Neutrophil (primary cell): ENCODE results near the gene BRF1.

Experiments used
- H3K27ac ChIP-seq: fragments of 200-600 bp; sonication (generic); 2 replicates; pipeline ENCODE4 v1.5.1; 2016; ENCODE audit warnings: mild to moderate bottlenecking, moderate library complexity
- H3K27me3 ChIP-seq: fragments of 200-600 bp; sonication (generic); 2 replicates; pipeline ENCODE4 v1.6.0; 2016; ENCODE audit warnings: mild to moderate bottlenecking
- H3K36me3 ChIP-seq: fragments of 200-600 bp; sonication (generic); 2 replicates; pipeline ENCODE4 v1.5.1; 2017
- H3K4me1 ChIP-seq, 2 experiments: fragments of 200-600 bp in 1 of 2; sonication (generic) in 1 of 2; 1 replicate in 1 of 2; 2 replicates in 1 of 2; pipeline versions ENCODE4 v1.5.1 to v1.6.1; 2013 to 2016; ENCODE audit warnings: low read depth in 1 of 2, low read length in 1 of 2, mild to moderate bottlenecking in 1 of 2, moderate library complexity in 1 of 2; ENCODE audit not compliant: control insufficient read depth in 1 of 2, insufficient read depth in 1 of 2
- H3K4me3 ChIP-seq, 2 experiments: fragments of 200-600 bp in 1 of 2; sonication (generic) in 1 of 2; 1 replicate in 1 of 2; 2 replicates in 1 of 2; pipeline ENCODE4 v1.5.1; 2013 to 2016; ENCODE audit warnings: low read depth in 1 of 2, low read length in 1 of 2, mild to moderate bottlenecking in 1 of 2, moderate library complexity in 1 of 2
- H3K9me3 ChIP-seq: fragments of 200-600 bp; sonication (generic); 2 replicates; pipeline ENCODE4 v1.5.1; 2016
- TF ChIP-seq, protein P1 (sequence below): fragments of 200-600 bp; sonication (generic); IDR thresholded peaks from 2 replicates; pipeline ENCODE4 v1.5.1; 2016; ENCODE audit warnings: antibody characterized with exemption

The BRF1 gene

DNA sequence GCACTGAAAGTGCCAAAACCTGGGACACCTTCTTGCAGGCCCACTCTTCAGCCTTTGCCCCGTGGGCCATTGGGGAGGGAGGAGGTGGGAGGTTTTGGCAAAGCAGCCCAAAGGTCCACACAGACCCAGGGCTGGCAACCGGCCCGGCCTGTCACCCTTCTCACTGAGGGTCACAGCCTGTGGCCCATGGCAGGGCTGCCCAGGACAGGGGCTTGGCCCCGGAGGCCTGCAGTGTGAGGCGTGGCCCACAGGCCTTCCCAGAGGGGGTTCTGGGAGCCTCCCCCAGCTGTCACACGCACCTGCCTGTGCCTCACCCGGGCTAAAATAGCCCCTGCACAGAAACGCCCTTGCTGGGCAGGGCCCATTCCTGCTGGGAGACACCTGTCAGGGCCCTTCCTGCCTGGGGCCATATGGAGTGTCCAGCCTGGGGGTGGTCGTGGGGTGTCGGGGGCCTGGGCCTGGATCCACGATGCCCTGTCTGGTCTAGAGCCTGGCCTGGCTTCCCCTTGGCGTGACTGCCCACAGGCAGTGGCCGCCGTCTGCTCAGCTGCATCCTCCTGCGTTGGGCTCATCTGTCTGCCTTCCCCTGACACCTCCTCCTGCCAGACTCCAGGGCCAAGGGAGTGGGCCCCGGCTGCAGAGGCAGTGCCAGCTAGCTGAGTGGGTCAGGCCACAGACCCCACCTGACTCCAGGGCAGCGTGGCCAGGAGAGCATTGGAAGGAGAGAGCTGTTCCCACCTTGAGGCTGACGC is 33.0 kb upstream of the BRF1 start:
- Histone ChIP-seq H3K27me3 (no peaks in the 10 kb centered on the region), H3K27ac (no peak overlapping the region), H3K4me1 (peaks cover 0 to 7% of the 10 kb centered on the region in 2 experiments), H3K36me3 (no peaks in the 10 kb centered on the region), H3K4me3 (no peak overlapping the region), H3K9me3 (no peaks in the 10 kb centered on the region)
- TF ChIP-seq, protein P1, sequence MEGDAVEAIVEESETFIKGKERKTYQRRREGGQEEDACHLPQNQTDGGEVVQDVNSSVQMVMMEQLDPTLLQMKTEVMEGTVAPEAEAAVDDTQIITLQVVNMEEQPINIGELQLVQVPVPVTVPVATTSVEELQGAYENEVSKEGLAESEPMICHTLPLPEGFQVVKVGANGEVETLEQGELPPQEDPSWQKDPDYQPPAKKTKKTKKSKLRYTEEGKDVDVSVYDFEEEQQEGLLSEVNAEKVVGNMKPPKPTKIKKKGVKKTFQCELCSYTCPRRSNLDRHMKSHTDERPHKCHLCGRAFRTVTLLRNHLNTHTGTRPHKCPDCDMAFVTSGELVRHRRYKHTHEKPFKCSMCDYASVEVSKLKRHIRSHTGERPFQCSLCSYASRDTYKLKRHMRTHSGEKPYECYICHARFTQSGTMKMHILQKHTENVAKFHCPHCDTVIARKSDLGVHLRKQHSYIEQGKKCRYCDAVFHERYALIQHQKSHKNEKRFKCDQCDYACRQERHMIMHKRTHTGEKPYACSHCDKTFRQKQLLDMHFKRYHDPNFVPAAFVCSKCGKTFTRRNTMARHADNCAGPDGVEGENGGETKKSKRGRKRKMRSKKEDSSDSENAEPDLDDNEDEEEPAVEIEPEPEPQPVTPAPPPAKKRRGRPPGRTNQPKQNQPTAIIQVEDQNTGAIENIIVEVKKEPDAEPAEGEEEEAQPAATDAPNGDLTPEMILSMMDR: no peak

DNA sequence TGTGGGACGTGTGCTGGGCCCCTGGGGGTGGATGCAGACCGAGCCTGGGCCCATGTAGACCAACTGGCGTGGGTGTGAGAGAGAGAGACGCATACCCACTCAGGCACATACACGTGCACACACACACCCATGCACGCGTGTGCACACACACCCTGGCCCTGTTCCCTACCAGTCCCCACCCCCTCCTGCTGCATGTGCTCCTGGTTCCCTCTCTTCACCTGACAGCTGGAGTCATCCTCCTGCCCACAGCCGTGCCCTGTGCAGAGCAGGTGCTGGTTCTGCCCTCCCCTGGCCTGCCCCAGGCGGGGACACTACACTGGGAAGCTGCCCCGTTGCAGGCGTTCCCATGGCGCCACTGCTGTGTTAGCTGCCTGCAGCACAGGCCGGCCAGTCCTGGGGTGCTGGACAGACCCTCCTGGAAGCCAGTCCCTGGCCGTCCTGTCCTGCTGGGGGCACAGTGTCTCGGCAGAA is 32.3 kb upstream of the BRF1 start:
- H3K4me1 ChIP-seq: peaks cover 0 to 7% of the 10 kb centered on the region in 2 experiments
- TF ChIP-seq, protein P1: no peak

DNA sequence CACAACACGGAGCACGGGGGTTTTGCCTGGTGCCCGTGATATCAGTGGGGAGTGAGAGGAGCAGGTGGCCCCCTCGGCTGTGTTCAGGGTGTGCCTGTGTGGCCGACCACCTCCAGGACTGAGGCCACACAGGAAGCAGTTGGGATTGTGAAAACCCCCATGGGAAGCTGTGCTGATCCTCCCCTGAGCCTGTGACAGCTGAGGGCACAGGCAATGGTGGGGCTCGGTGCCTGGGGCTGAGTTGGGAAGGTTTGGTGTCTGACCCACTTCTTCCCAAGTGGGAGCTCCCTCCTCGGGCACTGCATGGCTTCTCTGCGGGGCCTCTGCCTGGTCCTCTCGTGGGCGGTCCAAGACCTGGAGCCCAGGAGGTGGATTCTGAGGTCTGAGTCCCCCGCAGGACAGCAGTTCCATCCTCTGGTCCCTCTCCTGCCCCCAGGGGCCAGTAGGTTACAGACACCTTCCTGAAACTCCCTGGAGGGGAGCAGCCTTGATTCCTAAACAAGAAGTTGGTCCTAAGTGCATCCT is 31.6 kb upstream of the BRF1 start:
- TF ChIP-seq, protein P1: no peak
- H3K9me3 ChIP-seq: no peaks in the 10 kb centered on the region
- no peaks in the 10 kb centered on the region for H3K27me3 ChIP-seq
- no peaks in the 10 kb centered on the region for H3K36me3 ChIP-seq
- no peak overlapping the region for H3K27ac ChIP-seq
- no peak overlapping the region for H3K4me3 ChIP-seq
- H3K4me1 ChIP-seq: peaks cover 0 to 7% of the 10 kb centered on the region in 2 experiments

More for the DNA sequence above, 32.3 kb upstream of the BRF1 start:
- Histone ChIP-seq H3K4me3 (no peak overlapping the region), H3K27me3 (no peaks in the 10 kb centered on the region), H3K36me3 (no peaks in the 10 kb centered on the region), H3K9me3 (no peaks in the 10 kb centered on the region), H3K27ac (no peak overlapping the region)

DNA sequence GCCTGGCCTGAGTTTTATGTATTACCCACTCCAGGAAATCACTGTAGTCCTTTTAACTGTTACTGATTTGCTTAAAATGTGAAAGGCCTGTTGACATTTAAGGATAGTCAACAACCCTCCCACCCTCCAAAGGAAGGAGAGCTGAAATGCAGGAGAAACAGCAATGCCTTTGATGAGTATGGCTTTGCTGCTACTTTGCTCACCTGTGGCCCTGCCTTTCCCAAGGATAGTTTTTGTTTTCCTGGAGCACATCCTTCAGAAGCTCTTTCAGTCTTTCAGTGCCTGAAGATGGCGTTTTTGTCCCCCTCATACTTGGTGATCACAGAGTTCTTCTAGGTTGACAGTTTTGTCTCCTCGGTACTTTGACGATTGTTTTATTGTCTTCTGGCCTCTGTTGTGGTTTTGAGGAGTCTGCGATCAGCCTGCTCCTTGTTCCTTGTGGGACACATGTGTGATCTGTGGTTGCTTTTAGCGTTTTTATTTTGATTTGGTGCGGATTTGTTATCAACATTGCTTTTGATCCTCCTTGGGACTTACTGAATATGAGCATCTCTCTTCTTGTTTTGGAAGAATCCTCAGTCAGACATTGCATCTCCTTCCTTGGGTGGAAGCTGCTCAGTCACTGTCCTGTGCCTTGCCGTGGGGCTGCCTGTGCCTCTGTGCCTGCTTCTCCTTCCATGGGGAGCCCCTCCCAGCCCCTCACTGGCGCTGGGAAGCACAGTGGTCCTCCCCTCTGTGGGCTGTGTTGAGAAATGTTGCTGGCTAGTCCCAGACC is 31.0 kb upstream of the BRF1 start:
- no peaks in the 10 kb centered on the region for H3K36me3 ChIP-seq
- H3K4me1 ChIP-seq: peaks cover 0 to 7% of the 10 kb centered on the region in 2 experiments
- H3K27me3 ChIP-seq: no peaks in the 10 kb centered on the region
- H3K4me3 ChIP-seq: no peak overlapping the region
- TF ChIP-seq, protein P1: no peak
- H3K27ac ChIP-seq: no peak overlapping the region
- H3K9me3 ChIP-seq: no peaks in the 10 kb centered on the region

DNA sequence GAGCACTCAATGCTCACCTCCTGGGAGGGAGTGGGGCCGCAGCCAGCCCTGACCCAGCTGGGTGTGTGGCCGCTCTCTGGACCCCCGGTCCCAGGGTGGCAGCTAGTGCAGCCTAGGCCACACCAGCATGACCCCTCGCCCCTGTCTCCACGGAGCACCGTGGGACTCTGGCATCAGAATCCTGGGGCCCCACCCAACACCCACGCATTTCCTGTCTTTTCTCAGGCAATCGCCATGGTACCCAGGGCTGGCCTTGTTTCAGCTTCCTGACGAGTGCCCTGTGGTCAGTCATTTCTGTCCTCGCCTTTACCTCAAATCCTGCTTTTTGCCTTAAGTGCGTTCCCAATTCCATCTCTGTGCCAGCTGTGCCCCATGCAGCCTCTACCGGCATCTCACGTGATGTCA is 29.7 kb upstream of the BRF1 start:
- H3K27ac ChIP-seq: no peak overlapping the region
- peaks cover 8 to 16% of the 10 kb centered on the region in 2 experiments for H3K4me1 ChIP-seq

More for the DNA sequence above, 29.7 kb upstream of the BRF1 start:
- Histone ChIP-seq H3K4me3 (no peak overlapping the region), H3K27me3 (no peaks in the 10 kb centered on the region), H3K36me3 (no peaks in the 10 kb centered on the region), H3K9me3 (no peaks in the 10 kb centered on the region)
- TF ChIP-seq, protein P1: no peak
